EH (cell line): Measurements from ENCODE around the gene SQSTM1.
"Not testable (repeated sequence)": the region's sequence is repeated elsewhere in the genome, so short reads cannot be mapped to it uniquely, and the experiment has no call there.

Experiments used
- DNase-seq: peaks from one replicate; pipeline ENCODE4 v3.0.0-alpha.2; 2015; ENCODE audit warnings: low read depth

The SQSTM1 gene

GRCh38 chr5:179827680-179828079 is 7.0 kb downstream of the SQSTM1 start:
- peak; percentile 78 for DNase-seq

GRCh38 chr5:179828756-179829421 is 8.2 kb downstream of the SQSTM1 start:
- DNase-seq: no peak

- DNase-seq: no peak
These were observed 9.2 kb downstream of the SQSTM1 start for GRCh38 chr5:179829732-179830435.

- DNase-seq: no peak
These were observed 10.2 kb downstream of the SQSTM1 start for GRCh38 chr5:179830818-179831468.

GRCh38 chr5:179832039-179832745 is 11.5 kb downstream of the SQSTM1 start:
- no peak for DNase-seq

- DNase-seq: no peak
These were observed 12.5 kb downstream of the SQSTM1 start for GRCh38 chr5:179833056-179833708.

GRCh38 chr5:179833709-179834070 is 13.0 kb downstream of the SQSTM1 start:
- DNase-seq: no peak

GRCh38 chr5:179834120-179834519 is 13.4 kb downstream of the SQSTM1 start:
- DNase-seq: no peak

- not testable (repeated sequence) for DNase-seq
These were observed 14.2 kb downstream of the SQSTM1 start for GRCh38 chr5:179834871-179835270.

- peak; percentile 43 for DNase-seq
These were observed 15.7 kb downstream of the SQSTM1 start for GRCh38 chr5:179836225-179837019.

GRCh38 chr5:179837076-179838011 is 16.6 kb downstream of the SQSTM1 start:
- DNase-seq: no peak

- no peak for DNase-seq
These were observed 18.9 kb downstream of the SQSTM1 start for GRCh38 chr5:179839328-179840256.

GRCh38 chr5:179840321-179840720 is 19.6 kb downstream of the SQSTM1 start:
- no peak for DNase-seq

- DNase-seq: no peak
These were observed 20.1 kb downstream of the SQSTM1 start for GRCh38 chr5:179840766-179841165.

- no peak for DNase-seq
These were observed 20.9 kb downstream of the SQSTM1 start for GRCh38 chr5:179841621-179842020.

GRCh38 chr5:179852993-179853547 is 32.4 kb downstream of the SQSTM1 start:
- no peak for DNase-seq

- DNase-seq: no peak
These were observed 33.7 kb downstream of the SQSTM1 start for GRCh38 chr5:179854356-179854755.

- DNase-seq: peak; percentile 35
These were observed 37.5 kb downstream of the SQSTM1 start for GRCh38 chr5:179858241-179858585.
